Measurements from ENCODE around the gene ARFGEF3.

The ARFGEF3 gene

GRCh38 chr6:138250053-138250452 is 88.3 kb downstream of the ARFGEF3 start:
- ChIA-PET POLR2A (no interaction called here), CTCF (interaction anchor here (0.6 kb wide), 1 partner anchor 42 kb away, joined by 4 read pairs; no protein-coding TSS in a partner anchor)
- H3K9me3 ChIP-seq (ENCODE audit: control insufficient read depth, insufficient read depth, low read depth, low read length), result no peaks in the 10 kb centered on the region
- H3K4me1 ChIP-seq (ENCODE audit: control insufficient read depth, insufficient read depth, low read length), result no peaks in the 10 kb centered on the region
- H3K27ac ChIP-seq (ENCODE audit: extremely low read depth, low read depth, low read length), result no peak overlapping the region
- H3K36me3 ChIP-seq (ENCODE audit: control insufficient read depth in 2 of 2, insufficient read depth in 1 of 2, low read length in 2 of 2), result peaks cover 0 to 17% of the 10 kb centered on the region in 2 experiments; a peak in 2 of 3 replicates
- TF ChIP-seq SCRT1 (tag by site-specific recombination; IDR thresholded peaks at IDR 0.05; ENCODE audit: borderline replicate concordance) (no peak), TSHZ1 (tag by site-specific recombination; IDR thresholded peaks at IDR 0.05; ENCODE audit: borderline replicate concordance) (no peak), ZNF621 (tag by site-specific recombination; IDR thresholded peaks at IDR 0.05) (no peak), ZNF423 (tag by site-specific recombination; IDR thresholded peaks at IDR 0.05) (no peak), ZNF624 (tag by site-specific recombination; IDR thresholded peaks at IDR 0.05) (no peak), ZNF391 (tag by site-specific recombination; IDR thresholded peaks at IDR 0.05; ENCODE audit: borderline replicate concordance, low read depth) (no peak), ZNF639 (tag by site-specific recombination; IDR thresholded peaks at IDR 0.05) (no peak), ZNF830 (tag by site-specific recombination; IDR thresholded peaks at IDR 0.05; ENCODE audit: low read depth) (no peak), KLF8 (tag by site-specific recombination; IDR thresholded peaks at IDR 0.05) (no peak), ZFP41 (tag by site-specific recombination; IDR thresholded peaks at IDR 0.05; ENCODE audit: borderline replicate concordance) (no peak), ZNF768 (tag by site-specific recombination; IDR thresholded peaks at IDR 0.05) (no peak), ZNF747 (tag by site-specific recombination; IDR thresholded peaks at IDR 0.05) (no peak), ZNF629 (tag by site-specific recombination; IDR thresholded peaks at IDR 0.05) (no peak), ZNF266 (tag by site-specific recombination; IDR thresholded peaks at IDR 0.05; ENCODE audit: low read depth) (no peak), ZNF155 (tag by site-specific recombination; IDR thresholded peaks at IDR 0.05) (no peak), FEZF1 (tag by site-specific recombination; IDR thresholded peaks at IDR 0.05) (no peak), ZNF121 (tag by site-specific recombination; IDR thresholded peaks at IDR 0.05) (no peak)
- TF ChIP-seq, protein P1, sequence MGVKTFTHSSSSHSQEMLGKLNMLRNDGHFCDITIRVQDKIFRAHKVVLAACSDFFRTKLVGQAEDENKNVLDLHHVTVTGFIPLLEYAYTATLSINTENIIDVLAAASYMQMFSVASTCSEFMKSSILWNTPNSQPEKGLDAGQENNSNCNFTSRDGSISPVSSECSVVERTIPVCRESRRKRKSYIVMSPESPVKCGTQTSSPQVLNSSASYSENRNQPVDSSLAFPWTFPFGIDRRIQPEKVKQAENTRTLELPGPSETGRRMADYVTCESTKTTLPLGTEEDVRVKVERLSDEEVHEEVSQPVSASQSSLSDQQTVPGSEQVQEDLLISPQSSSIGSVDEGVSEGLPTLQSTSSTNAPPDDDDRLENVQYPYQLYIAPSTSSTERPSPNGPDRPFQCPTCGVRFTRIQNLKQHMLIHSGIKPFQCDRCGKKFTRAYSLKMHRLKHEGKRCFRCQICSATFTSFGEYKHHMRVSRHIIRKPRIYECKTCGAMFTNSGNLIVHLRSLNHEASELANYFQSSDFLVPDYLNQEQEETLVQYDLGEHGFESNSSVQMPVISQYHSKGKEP (tag by site-specific recombination; IDR thresholded peaks at IDR 0.05), result no peak
- TF ChIP-seq, protein P2, sequence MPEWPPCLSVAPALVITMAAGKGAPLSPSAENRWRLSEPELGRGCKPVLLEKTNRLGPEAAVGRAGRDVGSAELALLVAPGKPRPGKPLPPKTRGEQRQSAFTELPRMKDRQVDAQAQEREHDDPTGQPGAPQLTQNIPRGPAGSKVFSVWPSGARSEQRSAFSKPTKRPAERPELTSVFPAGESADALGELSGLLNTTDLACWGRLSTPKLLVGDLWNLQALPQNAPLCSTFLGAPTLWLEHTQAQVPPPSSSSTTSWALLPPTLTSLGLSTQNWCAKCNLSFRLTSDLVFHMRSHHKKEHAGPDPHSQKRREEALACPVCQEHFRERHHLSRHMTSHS (tag by site-specific recombination; IDR thresholded peaks at IDR 0.05), result no peak
- no peak overlapping the region for H3K4me3 ChIP-seq (ENCODE audit: low read depth, low read length)
